HG02973 (cell line): ENCODE data around the gene ELAPOR1.

ENCODE experiments used
- ATAC-seq: cut with Tn5 transposase; IDR thresholded peaks from one replicate; pipeline ENCODE4 v1.9.1; 2021; ENCODE audit warnings: moderate library complexity; ENCODE audit not compliant: unreplicated experiment

The ELAPOR1 gene

DNA sequence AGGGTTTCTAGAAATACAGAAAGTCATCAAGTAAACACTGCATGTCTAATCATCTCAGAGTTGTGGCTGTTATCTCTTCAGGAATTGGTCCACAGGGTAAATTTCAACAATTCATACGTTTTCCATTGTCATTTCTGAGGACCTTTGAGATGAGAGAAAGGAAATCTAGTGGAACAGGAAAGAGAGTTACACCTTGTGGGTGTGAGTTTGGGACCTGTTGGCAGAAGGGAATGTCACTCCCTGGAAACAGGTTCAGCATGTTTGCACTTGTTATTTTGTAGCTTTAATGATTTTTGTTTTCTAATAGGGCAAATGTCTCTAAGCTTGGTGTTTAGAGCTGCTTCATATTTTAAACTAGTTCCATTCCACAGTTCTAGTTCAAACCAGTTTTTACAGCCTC, 17.8 kb upstream of the ELAPOR1 start:
- ATAC-seq = no peak

DNA sequence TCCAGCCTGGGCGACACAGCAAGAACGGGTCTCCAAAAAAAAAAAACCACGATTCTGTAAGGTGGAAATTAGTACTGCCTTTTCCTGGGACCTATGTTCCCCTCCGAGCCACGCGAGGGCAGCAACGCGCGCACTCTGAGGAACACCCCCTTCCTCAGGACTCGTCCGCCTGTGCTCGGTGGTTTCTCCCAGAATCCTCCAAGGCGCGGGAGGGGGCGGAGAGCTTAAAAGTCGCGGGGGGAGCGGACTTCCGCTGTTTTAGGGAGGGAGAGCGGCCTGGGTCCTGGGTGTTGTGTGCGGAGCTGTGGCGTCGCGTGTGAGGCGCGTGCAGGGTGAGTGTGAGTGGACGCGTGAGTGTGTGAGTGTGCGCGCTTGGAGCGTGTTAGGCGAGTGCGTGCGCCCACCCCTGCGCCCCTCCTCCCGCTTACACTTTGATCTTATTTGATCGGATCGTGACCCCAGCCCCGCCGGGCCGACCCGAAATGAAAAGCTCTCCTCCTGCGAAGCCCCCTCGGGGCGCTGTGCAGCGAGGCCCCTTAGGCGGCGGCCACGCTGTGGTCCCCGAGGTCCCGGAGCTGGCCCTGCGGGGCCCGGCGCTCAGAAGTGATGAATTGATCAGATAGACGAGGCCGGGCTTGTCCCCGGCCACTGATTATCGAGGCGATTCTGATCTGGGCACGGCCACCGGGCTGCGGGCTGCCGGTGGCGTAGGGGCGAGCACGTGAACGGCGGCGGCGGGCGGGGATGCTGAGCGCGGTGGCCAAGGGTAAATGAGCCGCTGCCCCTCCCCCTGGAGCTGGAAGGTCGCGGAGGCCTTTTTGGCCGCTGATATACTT, 13.8 kb upstream of the ELAPOR1 start:
- peak; percentile 82 for ATAC-seq

DNA sequence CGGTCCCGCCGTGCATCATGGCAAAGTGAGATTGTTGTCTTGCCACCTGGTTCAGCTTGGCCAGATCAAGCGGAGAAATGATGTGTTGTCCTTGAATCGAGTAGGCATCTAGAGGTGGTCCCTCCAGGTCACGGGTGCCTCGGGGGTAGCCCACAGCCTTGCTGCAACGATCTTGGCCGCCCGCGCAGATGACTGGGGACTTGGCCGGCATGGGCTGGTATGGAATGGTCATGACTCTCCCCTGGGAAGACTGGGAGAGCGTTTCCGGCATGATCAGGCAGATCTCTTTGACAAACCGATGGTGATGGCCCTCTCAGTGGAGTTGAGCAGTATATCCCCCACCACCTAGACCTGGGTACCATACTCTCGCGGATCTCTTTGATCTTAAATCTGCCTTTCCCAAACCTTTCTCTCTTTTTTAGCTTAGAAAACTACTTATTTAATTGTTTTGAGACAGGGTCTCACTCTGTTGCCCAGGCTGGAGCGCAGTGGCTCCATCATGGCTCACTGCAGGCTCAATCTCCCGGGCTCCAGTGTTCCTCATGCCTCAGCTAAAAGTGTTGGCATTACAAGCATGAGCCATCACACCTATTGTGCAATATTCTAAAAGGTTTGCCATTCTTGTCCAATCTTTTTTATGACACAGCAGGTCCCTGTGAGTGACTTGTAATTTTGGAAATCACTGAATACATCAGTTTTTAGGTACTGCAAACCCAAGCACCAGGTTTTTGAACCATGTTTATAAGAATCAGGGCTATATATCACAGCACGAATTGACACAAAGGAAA, 9.4 kb upstream of the ELAPOR1 start:
- no peak for ATAC-seq

DNA sequence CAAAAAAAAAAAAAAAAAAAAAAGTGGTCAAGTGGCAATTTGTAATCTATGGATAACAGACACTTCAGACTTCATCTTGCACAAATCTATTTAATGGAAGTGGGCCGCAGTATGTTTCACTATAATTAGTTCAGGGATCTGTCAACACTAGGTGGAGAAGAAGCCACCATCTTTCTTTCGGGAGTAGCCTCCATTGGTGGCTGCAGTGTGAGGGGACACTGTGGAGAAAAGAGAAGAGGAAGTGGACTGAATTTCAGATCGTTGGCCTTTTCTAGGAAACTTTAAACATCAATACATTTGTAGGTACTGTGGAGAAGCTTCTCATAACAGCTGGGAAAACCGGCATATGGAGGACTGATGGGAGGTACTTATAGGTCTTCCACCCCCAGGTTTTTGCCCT, 8.0 kb upstream of the ELAPOR1 start:
- no peak for ATAC-seq

DNA sequence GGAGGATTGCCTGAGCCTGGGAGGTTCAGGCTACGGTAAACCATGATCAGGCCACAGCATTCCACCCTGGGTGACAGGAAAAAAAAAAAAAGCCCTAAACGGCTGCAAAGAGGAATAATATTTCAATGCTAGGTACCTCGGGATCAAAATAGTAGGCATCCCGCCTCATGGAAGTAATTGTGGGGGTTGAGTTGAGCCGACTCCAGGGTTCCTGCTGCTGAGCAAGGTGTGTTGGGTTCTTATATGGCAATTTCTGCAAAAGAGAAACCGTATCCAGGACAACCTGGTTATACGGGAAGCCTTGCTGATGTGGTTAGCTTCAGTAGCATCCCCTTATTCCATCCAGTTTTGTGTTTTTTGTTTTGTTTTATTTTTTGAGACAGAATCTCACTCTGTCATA, 6.1 kb upstream of the ELAPOR1 start:
- no peak for ATAC-seq

DNA sequence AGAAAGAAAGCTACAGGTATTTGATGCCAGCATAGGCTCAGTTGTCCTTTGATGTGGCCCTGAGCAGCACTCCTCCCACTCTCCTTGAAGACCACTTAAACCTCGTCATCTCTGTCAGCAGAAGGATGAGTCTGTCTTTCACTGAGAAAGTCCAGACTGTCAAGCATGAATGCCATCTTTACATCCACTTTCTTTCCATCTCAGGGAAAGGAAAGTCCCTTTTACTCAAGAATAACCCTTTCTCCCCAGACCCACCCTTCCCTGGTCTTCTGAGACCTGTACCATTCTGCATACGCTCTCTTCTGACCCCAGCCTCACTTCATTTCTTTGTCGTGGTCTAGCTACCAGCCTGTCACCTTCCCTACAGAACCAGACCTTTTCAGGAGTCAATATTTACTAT, 4.0 kb upstream of the ELAPOR1 start:
- no peak for ATAC-seq

DNA sequence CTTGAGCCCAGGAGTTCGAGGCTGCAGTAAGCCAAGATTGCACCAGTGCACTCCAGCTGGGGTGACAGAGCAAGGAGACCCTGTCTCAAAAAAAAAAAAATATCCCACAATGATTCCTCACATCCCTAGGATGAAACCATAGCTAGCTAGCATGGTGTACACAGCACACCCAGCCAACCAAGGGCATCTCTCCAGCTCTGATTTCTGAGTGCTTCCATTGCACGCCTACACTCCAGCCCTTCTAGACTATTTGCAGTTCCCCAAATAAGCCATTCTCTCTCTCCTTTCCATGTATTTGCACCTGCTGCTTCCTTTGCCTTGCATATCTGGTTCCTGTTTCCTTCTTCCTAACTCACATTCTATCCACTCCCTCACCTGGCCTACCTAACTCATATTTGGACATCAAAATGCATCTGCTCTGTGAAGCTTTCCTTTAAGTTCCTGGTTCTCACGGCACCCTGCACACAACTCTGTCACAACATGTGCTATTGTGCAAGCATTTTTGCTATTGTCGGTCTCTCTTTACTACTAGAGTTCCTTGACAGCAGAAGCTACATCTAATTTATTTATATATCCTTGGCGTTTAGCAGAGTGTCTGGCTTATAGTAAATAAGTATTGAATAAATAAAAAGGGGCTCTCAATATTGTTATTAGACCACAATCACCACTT, 2.4 kb upstream of the ELAPOR1 start:
- no peak for ATAC-seq

DNA sequence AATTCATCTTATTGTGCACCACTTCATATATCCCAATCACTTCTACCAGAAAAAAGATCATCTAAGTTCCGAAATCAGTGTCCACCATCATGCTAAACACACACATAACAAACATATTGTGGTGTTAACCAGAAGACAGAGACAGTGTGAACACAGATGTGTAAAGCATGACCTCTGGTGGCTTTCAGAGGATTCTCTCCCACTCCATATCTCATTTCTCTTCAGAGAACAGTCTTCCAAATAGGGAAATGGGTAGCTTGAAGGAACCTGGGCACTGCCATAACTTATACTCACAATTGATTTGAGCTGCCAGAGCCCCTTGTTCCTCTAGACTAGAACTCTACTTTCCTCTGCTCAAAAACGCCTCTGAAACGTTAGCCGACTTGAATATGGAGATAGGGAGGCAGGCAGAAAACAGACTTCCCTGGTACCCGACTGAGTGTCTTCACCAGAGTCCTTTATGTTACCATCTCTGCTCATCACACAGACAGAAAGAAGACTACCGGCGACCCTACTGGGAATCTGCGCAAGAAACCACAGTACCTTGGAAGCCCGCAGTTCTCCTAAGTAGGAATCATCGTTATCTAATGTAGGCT, 1.8 kb upstream of the ELAPOR1 start:
- peak; percentile 57 for ATAC-seq

DNA sequence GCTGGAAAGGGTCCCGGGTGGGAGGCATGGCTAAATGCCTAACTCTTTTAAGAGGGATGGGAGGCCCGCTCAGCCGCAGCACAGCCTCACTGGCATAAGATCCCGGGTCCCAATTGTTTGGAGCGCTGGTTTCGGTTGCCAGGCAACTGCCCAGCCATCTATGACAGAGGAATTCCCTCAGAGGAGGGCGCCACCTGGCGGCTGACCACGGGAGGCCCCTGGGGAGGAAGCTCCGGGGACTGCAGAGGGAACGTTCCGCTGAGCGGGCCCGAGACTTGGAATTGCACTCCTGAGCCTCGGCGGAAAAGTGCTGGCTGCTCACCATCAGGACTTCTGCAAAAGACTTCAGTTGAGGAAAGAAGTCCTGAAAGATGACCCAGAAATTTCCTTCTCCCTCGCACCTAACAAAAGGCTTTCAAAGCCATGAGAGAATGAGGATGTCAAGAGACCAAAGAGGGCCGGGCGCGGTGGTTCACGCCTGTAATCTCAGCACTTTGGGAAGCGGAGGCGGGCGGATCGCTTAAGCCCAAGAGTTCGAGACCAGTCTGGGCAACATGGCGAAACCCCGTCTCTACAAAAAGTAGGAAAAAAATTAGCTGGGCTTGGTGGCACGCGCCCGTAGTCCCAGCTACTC, 1.1 kb upstream of the ELAPOR1 start:
- ATAC-seq = peak; percentile 58

DNA sequence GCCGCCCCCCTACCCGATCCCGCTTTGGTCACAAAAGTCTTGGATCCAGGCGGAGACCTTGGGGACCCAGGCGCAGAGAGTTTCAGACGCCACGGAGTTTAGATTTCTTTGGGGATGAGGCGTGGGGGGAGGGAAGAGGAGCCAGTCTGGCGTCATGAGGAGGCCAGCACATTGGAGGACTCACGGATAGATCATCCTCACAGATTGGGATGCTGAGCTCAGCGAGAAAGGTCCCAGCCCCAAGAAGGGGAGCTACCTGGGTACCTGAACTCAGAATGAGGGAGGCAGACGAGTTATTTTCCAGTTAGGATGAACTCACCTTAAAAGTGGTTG, 393 bp downstream of the ELAPOR1 start:
- ATAC-seq = no peak

DNA sequence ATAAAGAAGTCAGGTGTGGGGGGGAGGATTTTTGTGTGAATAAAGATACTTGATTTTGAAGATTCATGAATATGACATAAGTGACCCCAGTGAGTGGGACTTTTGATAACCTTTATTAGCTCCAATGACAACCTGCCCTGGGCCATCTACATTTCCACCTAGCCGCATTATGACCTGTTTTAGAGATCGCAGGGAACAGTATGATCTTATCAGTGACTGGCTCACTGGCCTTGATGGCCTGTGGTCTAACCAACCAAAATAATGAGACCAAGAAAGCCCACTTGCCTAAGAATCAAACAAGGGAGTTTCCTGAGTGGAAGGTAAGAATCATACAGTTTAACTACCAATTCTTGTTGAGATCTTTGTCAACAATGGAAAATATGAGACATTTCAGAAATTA, 1.8 kb downstream of the ELAPOR1 start:
- ATAC-seq = no peak

DNA sequence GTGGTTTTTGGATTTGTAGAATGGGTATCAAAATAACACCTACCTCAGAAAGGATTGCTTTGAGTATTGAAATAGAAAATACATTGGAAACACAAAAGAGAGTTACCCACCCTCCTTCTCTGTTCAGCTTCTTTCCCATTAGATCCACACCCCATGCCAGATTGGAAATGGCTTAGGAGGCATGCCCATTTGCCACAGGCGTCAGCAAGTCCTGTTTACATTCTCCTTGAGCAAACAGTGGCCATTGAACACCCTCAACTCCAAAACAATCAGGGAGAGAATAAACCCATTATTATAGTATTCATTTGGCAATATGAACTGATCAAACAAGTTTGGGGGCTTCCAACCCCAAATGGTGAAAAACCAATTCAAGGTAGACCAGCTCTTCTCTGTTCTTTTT, 2.4 kb downstream of the ELAPOR1 start:
- ATAC-seq = no peak

DNA sequence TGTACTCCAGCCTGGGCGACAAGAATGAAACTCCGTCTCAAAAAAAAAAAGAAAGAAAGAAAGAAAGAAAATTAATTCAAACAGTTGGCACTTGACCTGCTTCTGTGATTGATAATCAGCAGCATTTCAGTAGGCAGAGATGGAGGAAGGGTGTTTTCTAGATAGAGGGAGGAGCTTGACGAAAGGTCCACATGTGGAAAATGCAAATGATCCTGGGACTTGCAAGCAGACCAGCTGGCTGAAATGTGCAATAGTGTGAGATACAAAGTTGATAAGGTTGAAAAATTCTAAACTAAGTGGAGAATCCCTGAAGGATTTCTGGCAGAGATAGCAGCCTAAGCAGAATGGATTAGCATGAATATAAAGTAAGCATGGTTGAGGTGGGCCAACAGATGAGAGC, 4.2 kb downstream of the ELAPOR1 start:
- no peak for ATAC-seq

DNA sequence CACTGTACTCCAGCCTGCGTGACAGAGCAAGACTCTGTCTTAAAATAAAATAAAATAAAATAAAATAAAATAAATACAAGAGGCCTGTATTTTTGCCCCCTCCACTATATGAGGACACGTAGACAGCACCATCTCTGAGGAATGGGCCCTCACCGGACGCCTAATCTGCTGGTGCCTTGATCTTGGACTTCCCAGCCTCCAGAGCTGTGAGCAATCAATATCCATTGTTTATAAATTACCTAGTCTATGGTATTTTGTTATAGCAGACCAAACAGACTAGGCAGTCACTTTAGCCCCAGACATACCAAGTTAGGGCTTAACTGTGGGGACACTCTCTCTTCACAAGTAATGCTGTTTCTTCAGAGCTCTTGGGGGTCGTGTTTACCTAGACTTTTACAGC, 6.4 kb downstream of the ELAPOR1 start:
- no peak for ATAC-seq

DNA sequence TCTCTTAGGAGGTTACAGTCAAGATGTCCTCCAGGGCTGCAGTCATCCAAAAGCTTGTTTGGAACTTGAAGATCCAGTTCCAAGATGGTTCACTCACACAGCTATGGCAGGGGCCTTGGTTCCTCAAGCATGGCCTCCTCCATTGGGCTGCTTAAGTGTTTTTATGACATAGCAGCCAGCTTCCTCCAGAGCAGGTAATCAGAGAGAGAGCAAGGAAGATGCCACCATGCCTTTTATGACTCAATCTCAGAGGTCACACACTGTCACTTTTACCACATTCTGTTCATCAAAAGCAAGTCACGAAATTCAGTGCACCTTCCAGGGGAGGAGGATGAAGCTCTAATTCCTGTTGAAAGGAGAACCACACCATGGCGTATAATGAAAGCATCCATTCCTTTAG, 17.1 kb downstream of the ELAPOR1 start:
- ATAC-seq = no peak

DNA sequence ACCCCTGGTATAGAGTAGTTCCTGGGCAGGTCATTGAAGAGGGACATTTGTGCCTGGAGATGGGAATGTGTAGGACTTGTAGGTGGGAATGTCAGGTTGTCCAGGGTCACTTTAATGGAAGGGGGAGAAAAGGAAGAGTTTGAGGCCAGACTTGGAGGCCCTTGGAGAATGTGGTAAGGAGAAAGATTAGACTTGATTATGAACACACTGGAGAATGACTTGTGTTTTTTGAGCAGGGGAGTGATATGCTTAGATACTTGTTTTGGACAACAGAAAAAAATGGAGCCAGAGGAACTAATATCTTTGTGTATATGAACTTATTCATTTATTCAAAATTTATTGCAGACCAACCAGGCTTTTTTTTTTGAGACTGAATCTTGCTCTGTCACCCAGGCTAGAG, 17.9 kb downstream of the ELAPOR1 start:
- ATAC-seq = no peak

DNA sequence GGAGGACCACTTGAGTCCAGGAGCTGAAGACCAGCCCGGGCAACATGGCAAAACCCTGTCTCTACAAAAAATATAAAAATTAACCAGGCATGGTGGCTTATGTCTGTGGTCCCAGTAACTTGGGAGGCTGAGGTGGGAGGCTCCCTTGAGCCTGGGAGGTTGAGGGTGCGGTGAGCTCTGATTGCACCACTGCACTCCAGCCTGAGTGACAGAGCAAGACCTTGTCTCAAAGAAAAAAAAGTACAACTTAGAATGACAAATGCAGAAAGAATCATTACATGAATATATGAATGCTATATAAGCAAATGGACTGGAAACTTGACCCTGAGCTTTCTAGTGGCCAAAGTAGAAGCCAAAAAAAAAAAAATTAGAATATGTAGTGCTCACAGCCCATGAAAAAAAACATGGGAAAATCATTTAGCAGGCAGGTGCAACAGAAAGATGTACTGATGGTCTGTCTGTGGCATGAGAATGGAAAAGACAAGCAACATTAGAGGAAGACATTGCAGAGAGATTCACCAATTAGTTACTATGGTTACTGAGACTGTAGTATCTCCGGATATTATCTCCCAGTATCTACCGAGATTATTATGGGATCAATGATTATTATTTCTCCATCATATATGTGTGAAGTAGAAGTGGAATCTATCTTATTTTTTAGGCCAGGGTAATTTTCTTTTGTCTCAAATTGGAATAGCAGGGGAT, 19.2 kb downstream of the ELAPOR1 start:
- ATAC-seq = no peak

DNA sequence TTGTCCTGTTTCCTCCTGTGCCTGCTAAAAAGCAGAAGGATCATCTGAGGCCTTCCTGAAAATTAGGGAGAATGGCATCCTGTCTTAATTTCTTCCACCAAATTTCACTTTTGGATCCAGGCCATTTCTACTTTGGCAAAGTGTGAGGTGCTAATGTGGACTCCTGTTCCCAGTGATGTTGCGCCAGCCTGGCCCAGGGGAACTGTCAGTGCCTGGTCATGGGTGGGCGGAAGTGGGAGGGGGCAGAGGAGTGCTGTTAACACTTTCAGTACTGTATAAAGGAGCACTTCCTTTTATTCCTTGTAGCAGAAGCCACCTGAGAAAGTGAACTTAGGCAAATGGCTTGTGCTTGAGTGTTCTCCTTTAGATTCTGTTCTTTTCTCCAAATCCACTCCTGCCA, 19.9 kb downstream of the ELAPOR1 start:
- ATAC-seq = no peak

DNA sequence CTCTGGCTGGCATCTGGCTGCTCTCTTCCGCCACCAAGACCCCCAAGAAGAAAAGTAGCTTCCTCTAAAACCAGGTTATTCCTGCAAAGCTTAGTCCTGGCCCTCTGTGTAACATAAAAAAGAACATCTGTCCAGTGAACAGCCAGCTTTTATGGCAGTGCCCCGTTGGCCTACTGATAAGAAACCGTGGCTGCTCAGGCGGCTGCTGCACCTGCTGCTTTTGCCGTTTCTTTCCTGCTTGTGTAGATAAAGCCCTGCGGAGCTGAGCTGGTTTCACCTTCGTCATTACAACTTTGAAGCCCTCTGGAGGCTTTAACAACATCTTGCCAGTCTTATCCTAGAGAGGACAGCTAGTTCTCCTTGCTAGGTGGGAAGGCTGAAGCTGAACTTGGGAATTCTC, 20.5 kb downstream of the ELAPOR1 start:
- ATAC-seq = no peak

DNA sequence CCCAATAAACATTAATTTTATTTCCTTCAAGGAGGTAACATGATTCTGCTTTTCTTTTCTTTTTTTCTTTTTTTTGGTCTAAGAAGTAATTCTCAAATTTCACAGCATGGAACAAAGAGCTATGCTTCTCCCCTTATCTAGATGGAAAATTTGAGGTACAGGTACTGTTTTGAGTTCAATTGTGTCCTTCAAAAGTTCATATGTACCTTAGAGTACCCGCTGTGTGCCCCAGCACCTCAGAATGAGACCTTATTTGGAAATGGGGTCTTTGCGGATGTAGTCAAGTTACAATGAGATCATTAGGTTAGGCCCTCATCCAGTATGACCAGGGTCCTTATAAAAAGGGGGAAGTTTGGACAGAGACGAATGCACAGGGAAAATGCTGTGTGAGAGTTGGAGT, 22.0 kb downstream of the ELAPOR1 start:
- no peak for ATAC-seq

DNA sequence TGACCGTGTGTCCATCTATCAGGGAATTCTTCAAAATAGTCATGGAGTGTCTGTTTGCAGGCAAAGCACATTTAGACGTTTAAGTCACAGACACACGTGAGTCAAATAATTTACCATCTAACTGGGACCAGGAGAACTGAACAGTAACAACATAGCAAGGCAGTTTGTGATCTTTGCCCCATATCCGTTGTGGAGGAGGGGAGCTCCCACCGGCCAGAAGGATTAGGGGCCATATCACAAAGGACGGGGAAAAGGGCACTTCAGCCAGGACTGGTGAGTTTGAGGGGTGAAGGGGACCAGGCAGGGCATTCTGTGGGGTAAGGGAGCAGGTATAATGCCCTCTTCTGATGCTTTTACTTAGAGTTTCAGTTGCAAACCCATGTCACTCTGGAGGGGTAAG, 22.9 kb downstream of the ELAPOR1 start:
- no peak for ATAC-seq
